ENCODE data around the gene STK16. TPM values are rescaled to one million over a fixed set of nuclear protein-coding genes. Genes with fewer than 3 reads are reported as not detected.

Gene STK16
- polyA plus RNA-seq, 1 donor = 36.2 TPM

DNA sequence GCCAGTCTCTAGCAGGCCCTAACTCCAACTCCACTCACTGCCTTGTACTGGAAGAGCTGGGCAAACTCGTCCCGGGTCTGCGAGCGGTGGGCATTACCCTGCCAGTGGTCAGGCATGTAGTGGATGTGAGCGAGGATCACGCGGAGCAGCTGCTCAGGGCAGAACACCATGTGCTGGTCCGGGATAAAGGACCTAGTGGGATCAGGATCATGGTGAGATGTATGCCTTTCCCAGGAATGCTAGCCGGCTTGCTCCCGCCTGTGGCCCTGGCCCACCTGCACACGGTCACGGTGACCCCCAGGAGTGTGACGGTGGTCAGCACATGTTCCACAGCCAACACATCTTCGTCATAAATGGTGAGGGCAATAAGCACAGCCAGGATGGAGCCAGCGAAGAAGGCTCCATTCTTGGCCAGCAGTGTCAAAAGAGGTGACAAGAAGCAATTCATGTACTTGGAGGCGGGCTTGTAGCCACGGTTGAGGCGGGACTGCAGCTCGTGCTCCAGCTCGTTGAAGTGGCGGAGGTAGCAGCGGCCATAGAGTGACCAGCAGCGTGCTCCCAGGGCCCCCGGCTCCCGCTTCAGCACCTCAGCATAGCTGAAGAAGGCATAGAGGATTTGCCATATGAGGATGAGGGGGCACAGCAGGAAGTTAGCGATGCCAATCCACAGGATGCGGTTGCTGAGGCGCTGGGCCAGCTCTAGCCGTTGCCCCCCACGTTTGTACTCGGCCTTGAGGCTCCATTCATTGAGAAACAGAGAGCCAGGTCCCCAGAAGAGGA is 21.3 kb upstream of the STK16 start:
- H3K4me3 ChIP-seq (ENCODE audit: low read length) = no peak overlapping the region
- H3K27me3 ChIP-seq (ENCODE audit: control insufficient read depth, insufficient read depth, low read length) = no peaks in the 10 kb centered on the region
- no peak overlapping the region for H3K27ac ChIP-seq (ENCODE audit: low read length)
- peaks cover 19% of the 10 kb centered on the region for H3K4me1 ChIP-seq (ENCODE audit: control insufficient read depth, insufficient read depth, low read length)
- H3K9me3 ChIP-seq (ENCODE audit: control insufficient read depth, low read depth, low read length) = no peaks in the 10 kb centered on the region
- WGBS (ENCODE audit: insufficient coverage, low lambda C conversion rate) = no CpG with 5 or more reads among the region's 31 CpGs
- DNase-seq = no peak
- H3K36me3 ChIP-seq (ENCODE audit: control insufficient read depth, insufficient read depth, low read length) = peaks cover 64% of the 10 kb centered on the region

DNA sequence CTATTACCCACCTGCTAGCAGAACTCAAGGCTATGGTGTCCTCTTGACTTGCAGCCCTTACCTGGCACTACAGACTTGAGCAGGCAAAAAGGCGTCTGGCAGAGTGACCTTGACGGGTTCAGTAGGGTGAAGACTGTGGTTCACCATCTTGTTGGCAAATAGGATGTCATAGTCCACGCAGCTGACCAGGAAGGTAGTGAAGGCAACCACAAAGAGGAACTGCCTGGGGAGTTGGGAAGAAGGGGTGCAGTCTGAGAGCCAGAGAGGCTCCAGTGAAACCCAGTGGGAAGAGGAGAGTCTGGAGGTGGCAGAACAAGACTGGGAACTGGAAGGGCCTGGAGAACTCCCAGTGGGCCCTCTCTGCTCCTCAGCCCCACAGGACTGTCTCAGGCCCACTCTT is 19.9 kb upstream of the STK16 start:
- Histone ChIP-seq H3K27ac (ENCODE audit: low read length) (no peak overlapping the region), H3K36me3 (ENCODE audit: control insufficient read depth, insufficient read depth, low read length) (peaks cover 57% of the 10 kb centered on the region), H3K4me1 (ENCODE audit: control insufficient read depth, insufficient read depth, low read length) (peaks cover 10% of the 10 kb centered on the region), H3K9me3 (ENCODE audit: control insufficient read depth, low read depth, low read length) (no peaks in the 10 kb centered on the region), H3K4me3 (ENCODE audit: low read length) (no peak overlapping the region), H3K27me3 (ENCODE audit: control insufficient read depth, insufficient read depth, low read length) (no peaks in the 10 kb centered on the region)
- no peak for DNase-seq
- no CpG with 5 or more reads among the region's 3 CpGs for WGBS (ENCODE audit: insufficient coverage, low lambda C conversion rate)

DNA sequence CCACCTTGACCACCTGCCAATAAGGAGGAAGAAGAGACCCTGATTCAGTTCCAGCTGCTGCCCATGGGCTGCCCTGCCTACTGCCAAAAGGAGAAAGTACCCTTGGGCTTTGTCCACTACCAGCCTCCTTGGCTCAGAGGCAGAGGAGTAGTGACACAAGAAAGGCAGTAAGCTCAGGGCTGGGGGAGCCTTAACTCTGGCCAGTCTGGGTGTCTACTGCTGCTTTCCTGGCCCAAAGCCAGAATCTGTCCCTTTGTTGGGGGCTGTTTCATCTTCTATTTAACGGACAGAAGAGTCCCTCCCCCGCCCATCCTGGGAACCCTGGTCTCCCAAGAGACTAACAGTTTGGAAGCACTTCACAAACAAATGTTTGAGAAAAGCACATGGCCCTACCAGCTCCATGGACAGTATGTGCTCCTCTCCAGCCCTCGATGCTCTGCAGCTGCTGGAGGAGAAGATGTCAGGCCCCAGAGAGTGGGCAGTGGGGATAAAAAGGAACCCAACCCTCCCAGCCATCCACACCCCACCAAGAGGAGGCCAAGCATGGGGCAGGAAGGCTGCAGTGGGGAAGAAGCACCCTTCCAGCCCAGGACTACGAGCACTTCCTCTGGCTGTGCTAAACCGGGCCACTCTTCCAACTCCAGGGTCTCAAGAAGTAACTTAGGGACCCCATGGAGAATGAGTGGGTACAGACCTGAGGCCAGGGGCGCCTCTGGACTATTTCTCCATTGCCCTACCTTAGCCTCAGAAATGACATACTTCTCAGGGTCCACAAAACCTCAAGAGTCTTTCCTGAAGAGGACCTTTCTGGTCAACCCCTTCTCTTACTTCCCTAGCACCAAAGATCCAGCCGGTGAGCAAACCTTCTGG is 17.0 kb upstream of the STK16 start:
- WGBS (ENCODE audit: insufficient coverage, low lambda C conversion rate) = no CpG with 5 or more reads among the region's 7 CpGs
- peaks cover 47% of the 10 kb centered on the region for H3K36me3 ChIP-seq (ENCODE audit: control insufficient read depth, insufficient read depth, low read length)

DNA sequence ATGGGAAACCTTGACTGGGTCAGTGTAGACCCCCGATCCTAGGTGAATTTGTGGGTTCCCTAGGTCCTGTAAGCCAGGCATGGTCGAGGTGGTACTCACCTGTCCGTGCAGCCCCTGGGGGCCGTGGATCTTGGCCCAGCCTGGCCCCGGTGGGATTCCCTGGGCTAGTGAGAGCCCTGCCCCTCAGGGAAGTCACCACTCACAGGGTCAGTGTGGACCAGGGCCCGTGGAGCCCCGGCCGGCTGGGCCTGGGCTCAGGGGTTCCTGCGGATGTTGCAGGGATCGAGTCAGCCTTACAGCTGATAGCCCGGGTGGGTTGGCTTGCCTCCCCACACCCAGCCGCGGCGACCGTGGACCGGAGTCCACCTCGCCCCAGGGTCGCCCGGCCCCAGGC is 16.4 kb upstream of the STK16 start:
- no peaks in the 10 kb centered on the region for H3K27me3 ChIP-seq (ENCODE audit: control insufficient read depth, insufficient read depth, low read length)
- H3K9me3 ChIP-seq (ENCODE audit: control insufficient read depth, low read depth, low read length) = no peaks in the 10 kb centered on the region
- H3K4me1 ChIP-seq (ENCODE audit: control insufficient read depth, insufficient read depth, low read length) = peaks cover 17% of the 10 kb centered on the region
- peak overlapping the region; percentile 98 for H3K27ac ChIP-seq (ENCODE audit: low read length)
- peak overlapping the region; percentile 99 for H3K4me3 ChIP-seq (ENCODE audit: low read length)
- DNase-seq = no peak
- H3K36me3 ChIP-seq (ENCODE audit: control insufficient read depth, insufficient read depth, low read length) = peaks cover 47% of the 10 kb centered on the region
- WGBS (ENCODE audit: insufficient coverage, low lambda C conversion rate) = no CpG with 5 or more reads among the region's 19 CpGs

More for the DNA sequence above, 17.0 kb upstream of the STK16 start:
- peak overlapping the region; percentile 99 for H3K4me3 ChIP-seq (ENCODE audit: low read length)
- H3K27ac ChIP-seq (ENCODE audit: low read length) = peak overlapping the region; percentile 98
- no peaks in the 10 kb centered on the region for H3K9me3 ChIP-seq (ENCODE audit: control insufficient read depth, low read depth, low read length)
- H3K4me1 ChIP-seq (ENCODE audit: control insufficient read depth, insufficient read depth, low read length) = peaks cover 17% of the 10 kb centered on the region
- DNase-seq = no peak
- H3K27me3 ChIP-seq (ENCODE audit: control insufficient read depth, insufficient read depth, low read length) = no peaks in the 10 kb centered on the region

DNA sequence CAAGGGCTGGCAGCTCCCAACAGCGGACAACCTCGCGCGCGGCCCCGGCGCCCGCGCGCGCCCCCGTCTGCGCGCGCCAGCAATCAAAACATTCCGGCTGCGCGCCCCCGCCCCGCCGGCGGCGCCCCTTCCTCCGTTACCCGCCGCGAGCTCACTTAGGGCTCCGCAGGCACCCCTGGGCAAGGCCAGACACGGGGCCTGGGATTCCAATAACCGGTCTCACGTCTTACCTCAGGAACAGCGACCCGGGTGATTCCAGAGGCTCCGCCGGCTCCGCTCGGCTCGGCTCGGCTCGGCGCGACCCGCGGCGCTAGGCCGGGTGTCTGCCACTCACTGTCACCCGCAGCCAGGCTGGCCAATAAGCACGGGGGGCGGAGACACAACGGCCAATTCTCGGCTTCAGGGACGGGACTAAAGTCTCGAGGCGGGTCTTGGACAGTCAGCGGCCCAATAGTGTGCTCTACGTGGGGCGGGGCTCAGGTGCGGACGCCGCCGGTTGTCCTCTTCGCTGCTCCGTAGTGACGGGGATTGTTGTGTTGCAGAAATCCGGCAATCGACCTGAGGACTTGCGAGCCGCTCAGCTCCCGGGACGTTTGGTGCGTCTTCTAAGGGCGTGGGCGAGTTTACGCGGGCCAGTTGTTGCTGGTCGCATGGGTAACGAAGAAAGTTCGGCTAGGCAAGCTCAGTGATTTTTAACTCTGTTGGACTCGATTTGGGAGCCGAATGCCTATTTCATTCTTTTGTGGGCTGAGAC is 15.8 kb upstream of the STK16 start, which contains the start of the genes ANKZF1 and ATG9A:
ANKZF1 (plus strand) TSS at position 502 of the 754 bp plus-strand sequence. CDS start 452 bp downstream, outside the sequence.
ATG9A (minus strand) TSS at position 332 of the 754 bp plus-strand sequence. CDS start 1,612 bp downstream, outside the sequence.
- no CpG with 5 or more reads among the region's 80 CpGs for WGBS (ENCODE audit: insufficient coverage, low lambda C conversion rate)
- Histone ChIP-seq H3K9me3 (ENCODE audit: control insufficient read depth, low read depth, low read length) (no peaks in the 10 kb centered on the region), H3K4me1 (ENCODE audit: control insufficient read depth, insufficient read depth, low read length) (peaks cover 17% of the 10 kb centered on the region), H3K27me3 (ENCODE audit: control insufficient read depth, insufficient read depth, low read length) (no peaks in the 10 kb centered on the region), H3K27ac (ENCODE audit: low read length) (peak within 1 kb of the TSS; percentile 98), H3K36me3 (ENCODE audit: control insufficient read depth, insufficient read depth, low read length) (peaks cover 47% of the 10 kb centered on the region), H3K4me3 (ENCODE audit: low read length) (peak within 1 kb of the TSS; percentile 99)
- DNase-seq = peak; percentile 99

DNA sequence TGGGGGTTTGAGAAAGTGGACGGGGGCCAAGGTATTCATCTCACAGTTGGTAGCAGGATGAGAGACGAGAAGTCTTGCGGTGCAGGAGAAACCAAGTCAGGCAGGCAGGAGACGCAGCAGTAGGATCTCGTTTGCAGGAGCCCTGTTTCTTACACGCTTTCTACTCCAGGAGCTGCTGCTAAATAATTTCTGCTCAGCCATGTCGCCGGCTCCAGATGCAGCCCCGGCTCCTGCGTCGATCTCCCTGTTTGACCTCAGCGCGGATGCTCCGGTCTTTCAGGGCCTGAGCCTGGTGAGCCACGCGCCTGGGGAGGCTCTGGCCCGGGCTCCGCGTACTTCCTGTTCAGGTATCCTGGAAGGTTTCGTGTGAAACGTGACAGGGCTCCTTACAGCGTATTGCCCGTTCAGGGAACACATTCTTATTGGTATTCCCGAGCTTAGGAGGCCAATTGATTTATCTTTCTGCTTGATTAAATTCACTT is 15.2 kb upstream of the STK16 start:
- Histone ChIP-seq H3K9me3 (ENCODE audit: control insufficient read depth, low read depth, low read length) (no peaks in the 10 kb centered on the region), H3K36me3 (ENCODE audit: control insufficient read depth, insufficient read depth, low read length) (peaks cover 47% of the 10 kb centered on the region), H3K27ac (ENCODE audit: low read length) (peak overlapping the region; percentile 98), H3K27me3 (ENCODE audit: control insufficient read depth, insufficient read depth, low read length) (no peaks in the 10 kb centered on the region), H3K4me1 (ENCODE audit: control insufficient read depth, insufficient read depth, low read length) (peaks cover 17% of the 10 kb centered on the region), H3K4me3 (ENCODE audit: low read length) (peak overlapping the region; percentile 99)
- DNase-seq = peak; percentile 76 to 85
- 0% methylated on average over 2 of the region's 24 CpGs for WGBS (ENCODE audit: insufficient coverage, low lambda C conversion rate)

DNA sequence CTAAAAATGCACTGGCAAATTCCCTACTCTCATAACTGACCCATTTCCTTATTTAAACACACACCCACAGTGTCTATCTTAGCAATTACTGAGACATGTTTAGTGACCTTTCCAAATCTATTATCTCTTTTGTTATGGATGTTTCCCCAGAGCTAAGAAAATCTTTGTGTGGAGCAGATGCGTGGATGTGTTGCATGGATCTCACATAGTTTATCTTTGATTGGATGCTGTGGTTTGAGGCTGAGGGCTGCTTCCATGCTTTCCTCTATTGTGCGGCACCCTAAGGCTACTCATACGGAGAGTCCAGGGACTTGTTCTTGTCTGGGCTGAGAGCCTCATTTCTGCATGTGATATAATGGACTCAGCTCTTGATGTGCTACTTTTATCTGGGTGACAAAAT is 10.9 kb upstream of the STK16 start:
- Histone ChIP-seq H3K36me3 (ENCODE audit: control insufficient read depth, insufficient read depth, low read length) (peaks cover 78% of the 10 kb centered on the region), H3K4me3 (ENCODE audit: low read length) (no peak overlapping the region), H3K9me3 (ENCODE audit: control insufficient read depth, low read depth, low read length) (no peaks in the 10 kb centered on the region), H3K4me1 (ENCODE audit: control insufficient read depth, insufficient read depth, low read length) (peaks cover 7% of the 10 kb centered on the region), H3K27ac (ENCODE audit: low read length) (no peak overlapping the region), H3K27me3 (ENCODE audit: control insufficient read depth, insufficient read depth, low read length) (no peaks in the 10 kb centered on the region)
- no peak for DNase-seq
- WGBS (ENCODE audit: insufficient coverage, low lambda C conversion rate) = no CpG with 5 or more reads among the region's 3 CpGs

DNA sequence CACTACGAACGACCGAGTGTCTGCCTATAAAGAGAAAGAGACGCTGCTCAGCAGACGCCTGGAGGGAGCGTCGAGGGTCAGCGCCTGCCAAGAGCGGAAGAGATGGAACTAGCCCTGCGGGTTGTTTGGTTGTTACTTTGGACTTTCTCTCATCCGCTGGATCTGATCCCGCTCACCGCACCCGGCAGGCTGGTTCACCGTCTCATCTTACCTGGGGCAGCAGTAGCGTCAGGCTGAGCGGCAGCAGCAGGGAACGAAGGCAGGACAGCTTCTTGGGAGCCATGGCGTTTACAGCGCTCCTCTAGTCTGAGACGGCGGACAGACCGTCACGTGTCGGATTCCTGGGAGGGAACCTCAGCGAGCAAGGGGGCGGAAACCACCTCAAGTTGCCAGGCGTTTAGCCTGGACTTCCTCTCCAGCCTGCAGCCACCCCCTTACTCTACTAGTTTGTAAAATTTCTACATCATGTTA is 2.0 kb upstream of the STK16 start:
- no CpG with 5 or more reads among the region's 28 CpGs for WGBS (ENCODE audit: insufficient coverage, low lambda C conversion rate)
- H3K27ac ChIP-seq (ENCODE audit: low read length) = peak overlapping the region; percentile 19

DNA sequence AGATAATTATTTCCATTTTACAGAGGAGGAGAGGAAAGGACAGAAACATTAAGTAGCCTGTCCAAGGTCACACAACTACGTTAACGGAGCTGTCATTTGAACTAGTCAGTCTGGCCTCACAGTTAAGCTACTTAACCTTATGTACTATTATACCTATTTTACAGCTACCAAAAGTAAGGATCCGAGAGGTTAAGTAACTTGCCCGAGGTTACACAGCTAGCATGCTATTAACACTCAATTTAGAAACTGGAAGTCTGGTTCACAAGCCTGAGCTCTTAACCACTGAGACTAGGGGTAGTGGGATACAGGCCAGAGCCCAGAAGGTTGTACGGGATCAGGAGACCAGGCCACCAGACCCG is 511 bp upstream of the STK16 start:
- WGBS (ENCODE audit: insufficient coverage, low lambda C conversion rate) = no CpG with 5 or more reads among the region's 6 CpGs
- H3K4me1 ChIP-seq (ENCODE audit: control insufficient read depth, insufficient read depth, low read length) = peaks cover 43% of the 10 kb centered on the region
- no peaks in the 10 kb centered on the region for H3K9me3 ChIP-seq (ENCODE audit: control insufficient read depth, low read depth, low read length)
- H3K27ac ChIP-seq (ENCODE audit: low read length) = peak overlapping the region; percentile 82
- no peaks in the 10 kb centered on the region for H3K27me3 ChIP-seq (ENCODE audit: control insufficient read depth, insufficient read depth, low read length)
- no peak for DNase-seq
- peaks cover 16% of the 10 kb centered on the region for H3K36me3 ChIP-seq (ENCODE audit: control insufficient read depth, insufficient read depth, low read length)
- H3K4me3 ChIP-seq (ENCODE audit: low read length) = peak overlapping the region; percentile 98

More for the DNA sequence above, 2.0 kb upstream of the STK16 start:
- peaks cover 29% of the 10 kb centered on the region for H3K36me3 ChIP-seq (ENCODE audit: control insufficient read depth, insufficient read depth, low read length)
- no peaks in the 10 kb centered on the region for H3K9me3 ChIP-seq (ENCODE audit: control insufficient read depth, low read depth, low read length)
- peak in 1 of 2 donors; percentile 76 for DNase-seq
- H3K27me3 ChIP-seq (ENCODE audit: control insufficient read depth, insufficient read depth, low read length) = no peaks in the 10 kb centered on the region
- peak overlapping the region; percentile 42 for H3K4me3 ChIP-seq (ENCODE audit: low read length)
- peaks cover 29% of the 10 kb centered on the region for H3K4me1 ChIP-seq (ENCODE audit: control insufficient read depth, insufficient read depth, low read length)

DNA sequence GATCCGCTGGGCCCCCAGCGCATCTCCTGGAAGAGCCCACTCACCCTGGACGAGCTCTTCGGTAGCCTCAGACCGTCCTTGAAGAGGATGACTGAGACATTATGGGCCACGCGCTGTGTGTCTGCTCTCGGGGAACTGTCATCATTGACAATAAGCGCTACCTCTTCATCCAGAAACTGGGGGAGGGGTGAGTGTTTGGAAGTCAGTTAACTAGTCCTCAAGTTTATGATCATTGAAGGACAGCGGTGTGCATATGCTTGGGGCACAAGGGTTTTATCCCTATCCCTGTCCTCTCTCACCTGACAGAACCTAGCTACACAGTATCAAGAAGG is 586 bp downstream of the STK16 start:
- H3K27ac ChIP-seq (ENCODE audit: low read length) = peak overlapping the region; percentile 82
- DNase-seq = no peak
- H3K4me1 ChIP-seq (ENCODE audit: control insufficient read depth, insufficient read depth, low read length) = peaks cover 53% of the 10 kb centered on the region
- peaks cover 16% of the 10 kb centered on the region for H3K36me3 ChIP-seq (ENCODE audit: control insufficient read depth, insufficient read depth, low read length)
- H3K27me3 ChIP-seq (ENCODE audit: control insufficient read depth, insufficient read depth, low read length) = no peaks in the 10 kb centered on the region
- WGBS (ENCODE audit: insufficient coverage, low lambda C conversion rate) = no CpG with 5 or more reads among the region's 10 CpGs
- no peaks in the 10 kb centered on the region for H3K9me3 ChIP-seq (ENCODE audit: control insufficient read depth, low read depth, low read length)
- H3K4me3 ChIP-seq (ENCODE audit: low read length) = peak overlapping the region; percentile 98

Data from large intestine (tissue), 3 donors.